SU-DHL-6 (cell line): ENCODE measurements around the gene SLC17A5.
"Not testable (repeated sequence)": the region's sequence is repeated elsewhere in the genome, so short reads cannot be mapped to it uniquely, and the experiment has no call there.

Source experiments
- H2AFZ ChIP-seq: fragments of 200-600 bp; sonication (generic); 2 replicates; pipeline ENCODE4 v1.6.1; 2014; ENCODE audit warnings: low read depth, mild to moderate bottlenecking, moderate library complexity, mixed read lengths, antibody characterized with exemption, low read length; ENCODE audit not compliant: severe bottlenecking
- H3F3A ChIP-seq: fragments of 200-600 bp; shearing (Covaris generic); 2 replicates; pipeline ENCODE4 v1.6.0; 2016; ENCODE audit warnings: antibody characterized with exemption, mild to moderate bottlenecking; ENCODE audit not compliant: insufficient read depth
- H3K27ac ChIP-seq: fragments of 200-600 bp; sonication (generic); 2 replicates; pipeline ENCODE4 v1.5.1; 2016; ENCODE audit warnings: low read depth, mild to moderate bottlenecking, low read length, moderate library complexity, mixed read lengths
- H3K27me3 ChIP-seq: fragments of 200-600 bp; sonication (generic), shearing (Covaris generic); 2 replicates; pipeline ENCODE4 v1.6.0; 2014; ENCODE audit warnings: mild to moderate bottlenecking, low read length
- H3K36me3 ChIP-seq: fragments of 200-600 bp; sonication (generic); 2 replicates; pipeline ENCODE4 v1.6.1; 2014; ENCODE audit warnings: mild to moderate bottlenecking, low read length, mixed read lengths
- H3K4me2 ChIP-seq: fragments of 300-600, 200-600 bp; shearing (Covaris generic), sonication (generic); 2 replicates; pipeline ENCODE4 v1.6.0; 2014; ENCODE audit warnings: low read length, low read depth, mild to moderate bottlenecking; ENCODE audit not compliant: poor library complexity, severe bottlenecking
- H3K4me3 ChIP-seq: fragments of 200-600 bp; sonication (generic); 2 replicates; pipeline ENCODE4 v1.5.1; 2014; ENCODE audit warnings: antibody characterized with exemption, low read length, mild to moderate bottlenecking, mixed read lengths; ENCODE audit not compliant: insufficient read depth, poor library complexity, severe bottlenecking
- H3K79me2 ChIP-seq: fragments of 200-600 bp; sonication (generic); 2 replicates; pipeline ENCODE4 v1.6.1; 2014; ENCODE audit warnings: mild to moderate bottlenecking, low read length, moderate library complexity; ENCODE audit not compliant: insufficient read depth
- H3K9ac ChIP-seq: fragments of 200-600 bp; sonication (generic); 2 replicates; pipeline ENCODE4 v1.7.0; 2014; ENCODE audit warnings: mild to moderate bottlenecking, low read length
- H3K9me2 ChIP-seq: fragments of 200-600 bp; sonication (generic); replicated peaks from 2 replicates; pipeline ENCODE4 v1.6.1; 2014; ENCODE audit warnings: low read length; ENCODE audit not compliant: insufficient read depth
- H3K9me3 ChIP-seq: fragments of 200-600 bp; sonication (generic); 2 replicates; pipeline ENCODE4 v1.6.1; 2014; ENCODE audit warnings: low read length, mixed read lengths; ENCODE audit not compliant: insufficient read depth
- H4K20me1 ChIP-seq: fragments of 200-600 bp; sonication (generic); 2 replicates; pipeline ENCODE4 v1.6.1; 2014; ENCODE audit warnings: low read depth, mild to moderate bottlenecking, antibody characterized with exemption, low read length, moderate library complexity, mixed read lengths
- CTCF ChIP-seq: fragments of 200-600 bp; sonication (generic); IDR thresholded peaks from one replicate; pipeline ENCODE4 v1.5.1; 2017; ENCODE audit warnings: antibody characterized with exemption, mild to moderate bottlenecking, low read length, moderate library complexity; ENCODE audit not compliant: insufficient read depth, poor library complexity, severe bottlenecking
- EZH2phosphoT487 ChIP-seq: fragments of 200-600 bp; sonication (generic), shearing (Covaris generic); conservative IDR thresholded peaks from 2 replicates; pipeline ENCODE4 v1.6.1; 2018; ENCODE audit warnings: mild to moderate bottlenecking, antibody characterized with exemption, low read length, moderate library complexity, mixed read lengths

The SLC17A5 gene

GRCh38 chr6:73566954-73567591 is 86.7 kb downstream of the SLC17A5 start:
- H3K9me3 ChIP-seq = no peaks in the 10 kb centered on the region
- no peaks in the 10 kb centered on the region for H4K20me1 ChIP-seq
- no peak overlapping the region for H3K9ac ChIP-seq
- no peak overlapping the region for H3K27ac ChIP-seq
- no peak overlapping the region for H3K4me3 ChIP-seq
- H3F3A ChIP-seq = no peaks in the 10 kb centered on the region
- no peak for TF ChIP-seq EZH2phosphoT487
- TF ChIP-seq CTCF = no peak
- H3K79me2 ChIP-seq = no peaks in the 10 kb centered on the region
- H3K9me2 ChIP-seq = no peaks in the 10 kb centered on the region
- no peak overlapping the region for H2AFZ ChIP-seq
- no peaks in the 10 kb centered on the region for H3K36me3 ChIP-seq
- H3K27me3 ChIP-seq = no peaks in the 10 kb centered on the region
- H3K4me2 ChIP-seq = no peak overlapping the region

- H3K9me3 ChIP-seq, H3K36me3 ChIP-seq, H4K20me1 ChIP-seq, H3K9ac ChIP-seq, H3K9me2 ChIP-seq, H3F3A ChIP-seq, H3K27me3 ChIP-seq, H3K27ac ChIP-seq, H3K4me2 ChIP-seq, H3K4me3 ChIP-seq, H3K79me2 ChIP-seq, H2AFZ ChIP-seq: not testable (repeated sequence)
These were observed 87.3 kb downstream of the SLC17A5 start for GRCh38 chr6:73566486-73566871.

- no peak overlapping the region for H3K9ac ChIP-seq
These were observed 87.9 kb downstream of the SLC17A5 start for GRCh38 chr6:73565767-73566485.

More at GRCh38 chr6:73565767-73566485, 87.9 kb downstream of the SLC17A5 start:
- H3K9me3 ChIP-seq = no peaks in the 10 kb centered on the region
- no peak overlapping the region for H2AFZ ChIP-seq
- H3K79me2 ChIP-seq = no peaks in the 10 kb centered on the region
- H3F3A ChIP-seq = no peaks in the 10 kb centered on the region
- H3K27ac ChIP-seq = no peak overlapping the region
- H3K9me2 ChIP-seq = no peaks in the 10 kb centered on the region
- H3K4me2 ChIP-seq = no peak overlapping the region
- no peaks in the 10 kb centered on the region for H4K20me1 ChIP-seq
- no peak overlapping the region for H3K4me3 ChIP-seq
- no peaks in the 10 kb centered on the region for H3K27me3 ChIP-seq
- H3K36me3 ChIP-seq = no peaks in the 10 kb centered on the region
- TF ChIP-seq EZH2phosphoT487 (no peak), CTCF (no peak)
